ENCODE data around the gene ASIC4.

Gene ASIC4

DNA sequence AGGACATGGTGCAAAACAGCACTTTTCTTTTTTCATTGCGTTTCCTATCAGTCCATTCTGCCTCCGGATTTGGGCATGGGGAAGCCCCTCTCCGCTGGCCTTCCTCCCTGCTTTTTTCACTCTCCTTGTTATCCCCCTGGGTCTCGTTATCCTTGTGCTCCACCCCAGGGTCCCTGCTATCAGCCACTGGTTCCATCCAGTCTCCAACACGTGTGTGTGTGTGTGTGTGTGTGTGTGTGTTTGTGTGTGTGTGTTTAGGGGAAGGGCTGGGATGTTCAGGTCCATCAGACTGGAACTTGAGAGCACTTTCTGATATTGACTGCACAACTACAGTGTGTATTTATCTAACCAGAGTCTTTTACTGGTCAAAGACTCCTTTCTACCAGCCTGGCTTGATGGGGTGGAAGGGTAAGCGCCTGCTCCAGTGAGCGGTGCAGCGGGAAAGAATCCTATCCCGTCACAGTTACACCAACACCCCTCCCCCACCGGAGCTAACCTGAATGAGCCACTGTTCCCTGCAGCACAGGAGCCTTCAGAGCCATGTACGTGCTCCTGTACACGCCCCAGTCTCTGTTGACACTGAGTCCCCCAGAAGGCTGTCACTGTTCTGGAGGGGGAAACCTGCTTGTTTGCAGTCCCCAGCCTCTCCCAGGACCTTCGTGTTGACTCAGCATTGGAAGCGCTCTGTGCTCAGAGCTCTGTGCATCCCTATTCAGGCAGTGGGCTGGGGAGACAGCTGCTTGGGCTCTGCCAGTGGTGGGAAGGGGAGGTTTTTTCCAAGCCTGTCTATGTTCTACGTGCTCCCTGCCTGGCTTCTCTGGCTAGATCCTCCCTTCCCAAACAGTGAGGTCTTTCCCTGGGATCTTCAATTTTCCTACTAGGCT lies 62.5 kb downstream of the ASIC4 start:
- no peak for DNase-seq (ENCODE audit: low spot score)
- TF ChIP-seq, protein P1, sequence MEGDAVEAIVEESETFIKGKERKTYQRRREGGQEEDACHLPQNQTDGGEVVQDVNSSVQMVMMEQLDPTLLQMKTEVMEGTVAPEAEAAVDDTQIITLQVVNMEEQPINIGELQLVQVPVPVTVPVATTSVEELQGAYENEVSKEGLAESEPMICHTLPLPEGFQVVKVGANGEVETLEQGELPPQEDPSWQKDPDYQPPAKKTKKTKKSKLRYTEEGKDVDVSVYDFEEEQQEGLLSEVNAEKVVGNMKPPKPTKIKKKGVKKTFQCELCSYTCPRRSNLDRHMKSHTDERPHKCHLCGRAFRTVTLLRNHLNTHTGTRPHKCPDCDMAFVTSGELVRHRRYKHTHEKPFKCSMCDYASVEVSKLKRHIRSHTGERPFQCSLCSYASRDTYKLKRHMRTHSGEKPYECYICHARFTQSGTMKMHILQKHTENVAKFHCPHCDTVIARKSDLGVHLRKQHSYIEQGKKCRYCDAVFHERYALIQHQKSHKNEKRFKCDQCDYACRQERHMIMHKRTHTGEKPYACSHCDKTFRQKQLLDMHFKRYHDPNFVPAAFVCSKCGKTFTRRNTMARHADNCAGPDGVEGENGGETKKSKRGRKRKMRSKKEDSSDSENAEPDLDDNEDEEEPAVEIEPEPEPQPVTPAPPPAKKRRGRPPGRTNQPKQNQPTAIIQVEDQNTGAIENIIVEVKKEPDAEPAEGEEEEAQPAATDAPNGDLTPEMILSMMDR (IDR thresholded peaks at IDR 0.05; ENCODE audit: extremely low read depth, insufficient read depth, missing control alignments): no peak
- in situ Hi-C loops (cut with MboI; ENCODE audit: low pct_unique_long_range_greater_than_20kb, low sequenced_read_pairs, unreplicated experiment): no loop called here

DNA sequence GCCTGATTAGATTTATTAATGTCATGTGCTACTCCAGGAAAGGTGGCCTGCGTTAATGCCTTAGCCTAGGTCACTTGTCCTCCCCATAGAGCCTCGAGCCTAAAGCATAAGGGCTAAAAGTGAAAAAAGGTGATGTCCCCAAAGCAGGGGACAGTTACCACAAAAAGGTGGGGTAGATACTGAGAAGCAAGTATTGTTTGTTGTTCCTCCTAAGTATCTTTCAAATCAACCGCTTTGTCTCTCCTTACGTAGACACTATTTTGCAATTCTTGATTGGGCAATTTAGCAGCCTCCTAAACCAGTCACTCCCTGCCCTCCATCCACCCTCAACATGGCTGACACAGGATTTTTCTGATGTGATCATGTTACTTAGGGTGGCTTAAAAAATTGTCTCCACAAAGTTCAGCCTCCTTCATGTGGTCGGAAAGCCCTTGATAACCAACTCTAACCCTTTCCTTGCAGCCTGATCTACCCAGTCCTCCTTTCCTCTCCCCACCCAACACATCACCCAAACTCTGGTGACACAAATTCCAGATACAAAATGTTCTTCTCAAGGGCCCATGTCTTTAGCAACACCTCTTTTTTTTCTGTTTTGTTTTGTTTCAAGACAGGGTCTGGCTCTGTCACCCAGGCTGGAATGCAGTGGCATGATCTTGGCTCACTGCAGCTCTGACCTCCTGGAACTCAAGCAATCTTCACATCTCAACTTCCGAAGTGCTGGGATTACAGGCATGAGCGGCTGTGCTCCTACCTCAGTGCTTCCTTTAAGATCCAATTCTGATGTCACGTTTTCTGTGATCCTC lies 64.7 kb downstream of the ASIC4 start:
- in situ Hi-C loops (cut with MboI; ENCODE audit: low pct_unique_long_range_greater_than_20kb, low sequenced_read_pairs, unreplicated experiment): no loop called here
- TF ChIP-seq, protein P1 (IDR thresholded peaks at IDR 0.05; ENCODE audit: extremely low read depth, insufficient read depth, missing control alignments): no peak
- no peak for DNase-seq (ENCODE audit: low spot score)

- in situ Hi-C loops (cut with MboI; ENCODE audit: low pct_unique_long_range_greater_than_20kb, low sequenced_read_pairs, unreplicated experiment): no loop called here
- TF ChIP-seq, protein P1 (IDR thresholded peaks at IDR 0.05; ENCODE audit: extremely low read depth, insufficient read depth, missing control alignments): no peak
- DNase-seq (ENCODE audit: low spot score): no peak
Observed at GRCh38 chr2:219581346-219581745, 67.1 kb downstream of the ASIC4 start.
